ENCODE measurements around the gene ATG4D.

ATG4D gene

DNA sequence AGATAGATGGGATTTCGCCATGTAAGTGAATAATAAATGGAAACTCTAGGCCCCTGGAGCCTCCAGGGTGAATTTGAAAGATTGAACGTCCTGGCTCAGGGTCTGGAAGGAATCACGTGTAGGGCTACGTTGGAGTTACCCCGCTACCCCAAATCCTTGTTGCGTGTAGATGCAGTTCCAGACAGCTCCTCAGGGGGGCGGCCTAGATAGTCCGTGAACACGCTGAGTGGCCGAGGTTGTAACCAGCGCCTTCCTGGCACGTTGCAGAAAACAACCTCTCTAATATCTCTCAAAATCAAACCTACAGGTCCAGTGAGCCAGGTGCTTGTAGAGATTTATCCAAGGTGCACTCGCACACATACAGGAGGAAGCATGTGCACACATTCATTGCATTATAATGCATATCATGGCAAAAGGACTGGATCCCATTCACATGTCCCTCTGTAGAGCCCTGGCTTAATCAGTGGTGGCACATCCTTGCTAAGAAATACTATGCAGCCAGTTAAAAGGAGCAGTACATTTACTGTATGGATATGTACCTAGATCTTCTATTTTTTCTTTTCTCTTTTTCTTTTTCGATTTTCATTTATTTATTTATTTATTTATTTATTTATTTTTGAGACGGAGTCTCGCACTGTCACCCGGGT, 38.0 kb upstream of the ATG4D start (continued):
- TF ChIP-seq SP7 (tag by site-specific recombination; IDR thresholded peaks at IDR 0.05) (no peak), PRDM1 (tag by site-specific recombination; IDR thresholded peaks at IDR 0.05) (no peak), ZNF785 (tag by site-specific recombination; IDR thresholded peaks at IDR 0.05) (no peak), OVOL3 (tag by site-specific recombination; IDR thresholded peaks at IDR 0.05) (no peak), ZNF777 (tag by site-specific recombination; IDR thresholded peaks at IDR 0.05; ENCODE audit: borderline replicate concordance) (no peak), MZF1 (tag by site-specific recombination; IDR thresholded peaks at IDR 0.05; ENCODE audit: borderline replicate concordance) (0 out of 2 replicates have a peak, but pooled peaks have one; percentile 27), GLIS1 (tag by site-specific recombination; IDR thresholded peaks at IDR 0.05) (no peak), ZNF670 (tag by site-specific recombination; IDR thresholded peaks at IDR 0.05; ENCODE audit: low read depth) (no peak), ZNF354C (tag by site-specific recombination; IDR thresholded peaks at IDR 0.05; ENCODE audit: borderline replicate concordance, low read depth) (no peak), ZNF76 (tag by site-specific recombination; IDR thresholded peaks at IDR 0.05; ENCODE audit: borderline replicate concordance, low read depth) (no peak), KLF1 (tag by site-specific recombination; IDR thresholded peaks at IDR 0.05) (no peak), ZNF558 (tag by site-specific recombination; IDR thresholded peaks at IDR 0.05) (no peak; the same call in 1 of the 2 replicates), KLF16 (tag by site-specific recombination; IDR thresholded peaks at IDR 0.05) (no peak), ZNF223 (tag by site-specific recombination; IDR thresholded peaks at IDR 0.05) (no peak), ZNF341 (tag by site-specific recombination; IDR thresholded peaks at IDR 0.05; ENCODE audit: low read depth) (no peak)
- TF ChIP-seq, protein P1, sequence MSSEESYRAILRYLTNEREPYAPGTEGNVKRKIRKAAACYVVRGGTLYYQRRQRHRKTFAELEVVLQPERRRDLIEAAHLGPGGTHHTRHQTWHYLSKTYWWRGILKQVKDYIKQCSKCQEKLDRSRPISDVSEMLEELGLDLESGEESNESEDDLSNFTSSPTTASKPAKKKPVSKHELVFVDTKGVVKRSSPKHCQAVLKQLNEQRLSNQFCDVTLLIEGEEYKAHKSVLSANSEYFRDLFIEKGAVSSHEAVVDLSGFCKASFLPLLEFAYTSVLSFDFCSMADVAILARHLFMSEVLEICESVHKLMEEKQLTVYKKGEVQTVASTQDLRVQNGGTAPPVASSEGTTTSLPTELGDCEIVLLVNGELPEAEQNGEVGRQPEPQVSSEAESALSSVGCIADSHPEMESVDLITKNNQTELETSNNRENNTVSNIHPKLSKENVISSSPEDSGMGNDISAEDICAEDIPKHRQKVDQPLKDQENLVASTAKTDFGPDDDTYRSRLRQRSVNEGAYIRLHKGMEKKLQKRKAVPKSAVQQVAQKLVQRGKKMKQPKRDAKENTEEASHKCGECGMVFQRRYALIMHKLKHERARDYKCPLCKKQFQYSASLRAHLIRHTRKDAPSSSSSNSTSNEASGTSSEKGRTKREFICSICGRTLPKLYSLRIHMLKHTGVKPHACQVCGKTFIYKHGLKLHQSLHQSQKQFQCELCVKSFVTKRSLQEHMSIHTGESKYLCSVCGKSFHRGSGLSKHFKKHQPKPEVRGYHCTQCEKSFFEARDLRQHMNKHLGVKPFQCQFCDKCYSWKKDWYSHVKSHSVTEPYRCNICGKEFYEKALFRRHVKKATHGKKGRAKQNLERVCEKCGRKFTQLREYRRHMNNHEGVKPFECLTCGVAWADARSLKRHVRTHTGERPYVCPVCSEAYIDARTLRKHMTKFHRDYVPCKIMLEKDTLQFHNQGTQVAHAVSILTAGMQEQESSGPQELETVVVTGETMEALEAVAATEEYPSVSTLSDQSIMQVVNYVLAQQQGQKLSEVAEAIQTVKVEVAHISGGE (tag by site-specific recombination; conservative IDR thresholded peaks at IDR 0.05; ENCODE audit: low read depth), result no peak
- TF ChIP-seq, protein P2, sequence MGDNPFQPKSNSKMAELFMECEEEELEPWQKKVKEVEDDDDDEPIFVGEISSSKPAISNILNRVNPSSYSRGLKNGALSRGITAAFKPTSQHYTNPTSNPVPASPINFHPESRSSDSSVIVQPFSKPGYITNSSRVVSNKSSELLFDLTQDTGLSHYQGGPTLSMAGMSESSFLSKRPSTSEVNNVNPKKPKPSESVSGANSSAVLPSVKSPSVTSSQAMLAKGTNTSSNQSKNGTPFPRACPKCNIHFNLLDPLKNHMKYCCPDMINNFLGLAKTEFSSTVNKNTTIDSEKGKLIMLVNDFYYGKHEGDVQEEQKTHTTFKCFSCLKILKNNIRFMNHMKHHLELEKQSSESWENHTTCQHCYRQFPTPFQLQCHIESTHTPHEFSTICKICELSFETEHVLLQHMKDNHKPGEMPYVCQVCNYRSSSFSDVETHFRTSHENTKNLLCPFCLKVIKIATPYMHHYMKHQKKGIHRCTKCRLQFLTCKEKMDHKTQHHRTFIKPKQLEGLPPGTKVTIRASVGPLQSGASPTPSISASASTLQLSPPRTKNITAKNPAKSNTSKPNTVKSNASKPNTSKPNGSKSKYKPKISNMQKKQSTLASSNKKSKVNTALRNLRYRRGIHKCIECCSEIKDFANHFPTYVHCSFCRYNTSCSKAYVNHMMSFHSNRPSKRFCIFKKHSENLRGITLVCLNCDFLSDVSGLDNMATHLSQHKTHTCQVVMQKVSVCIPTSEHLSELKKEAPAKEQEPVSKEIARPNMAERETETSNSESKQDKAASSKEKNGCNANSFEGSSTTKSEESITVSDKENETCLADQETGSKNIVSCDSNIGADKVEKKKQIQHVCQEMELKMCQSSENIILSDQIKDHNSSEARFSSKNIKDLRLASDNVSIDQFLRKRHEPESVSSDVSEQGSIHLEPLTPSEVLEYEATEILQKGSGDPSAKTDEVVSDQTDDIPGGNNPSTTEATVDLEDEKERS (tag by site-specific recombination; IDR thresholded peaks at IDR 0.05), result peak; percentile 78; the same call in 1 of the 2 replicates
- TF ChIP-seq, protein P3, sequence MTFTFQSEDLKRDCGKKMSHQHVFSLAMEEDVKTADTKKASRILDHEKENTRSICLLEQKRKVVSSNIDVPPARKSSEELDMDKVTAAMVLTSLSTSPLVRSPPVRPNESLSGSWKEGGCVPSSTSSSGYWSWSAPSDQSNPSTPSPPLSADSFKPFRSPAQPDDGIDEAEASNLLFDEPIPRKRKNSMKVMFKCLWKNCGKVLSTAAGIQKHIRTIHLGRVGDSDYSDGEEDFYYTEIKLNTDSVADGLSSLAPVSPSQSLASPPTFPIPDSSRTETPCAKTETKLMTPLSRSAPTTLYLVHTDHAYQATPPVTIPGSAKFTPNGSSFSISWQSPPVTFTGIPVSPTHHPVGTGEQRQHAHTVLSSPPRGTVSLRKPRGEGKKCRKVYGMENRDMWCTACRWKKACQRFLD (tag by site-specific recombination; IDR thresholded peaks at IDR 0.05), result no peak
- TF ChIP-seq, protein P4, sequence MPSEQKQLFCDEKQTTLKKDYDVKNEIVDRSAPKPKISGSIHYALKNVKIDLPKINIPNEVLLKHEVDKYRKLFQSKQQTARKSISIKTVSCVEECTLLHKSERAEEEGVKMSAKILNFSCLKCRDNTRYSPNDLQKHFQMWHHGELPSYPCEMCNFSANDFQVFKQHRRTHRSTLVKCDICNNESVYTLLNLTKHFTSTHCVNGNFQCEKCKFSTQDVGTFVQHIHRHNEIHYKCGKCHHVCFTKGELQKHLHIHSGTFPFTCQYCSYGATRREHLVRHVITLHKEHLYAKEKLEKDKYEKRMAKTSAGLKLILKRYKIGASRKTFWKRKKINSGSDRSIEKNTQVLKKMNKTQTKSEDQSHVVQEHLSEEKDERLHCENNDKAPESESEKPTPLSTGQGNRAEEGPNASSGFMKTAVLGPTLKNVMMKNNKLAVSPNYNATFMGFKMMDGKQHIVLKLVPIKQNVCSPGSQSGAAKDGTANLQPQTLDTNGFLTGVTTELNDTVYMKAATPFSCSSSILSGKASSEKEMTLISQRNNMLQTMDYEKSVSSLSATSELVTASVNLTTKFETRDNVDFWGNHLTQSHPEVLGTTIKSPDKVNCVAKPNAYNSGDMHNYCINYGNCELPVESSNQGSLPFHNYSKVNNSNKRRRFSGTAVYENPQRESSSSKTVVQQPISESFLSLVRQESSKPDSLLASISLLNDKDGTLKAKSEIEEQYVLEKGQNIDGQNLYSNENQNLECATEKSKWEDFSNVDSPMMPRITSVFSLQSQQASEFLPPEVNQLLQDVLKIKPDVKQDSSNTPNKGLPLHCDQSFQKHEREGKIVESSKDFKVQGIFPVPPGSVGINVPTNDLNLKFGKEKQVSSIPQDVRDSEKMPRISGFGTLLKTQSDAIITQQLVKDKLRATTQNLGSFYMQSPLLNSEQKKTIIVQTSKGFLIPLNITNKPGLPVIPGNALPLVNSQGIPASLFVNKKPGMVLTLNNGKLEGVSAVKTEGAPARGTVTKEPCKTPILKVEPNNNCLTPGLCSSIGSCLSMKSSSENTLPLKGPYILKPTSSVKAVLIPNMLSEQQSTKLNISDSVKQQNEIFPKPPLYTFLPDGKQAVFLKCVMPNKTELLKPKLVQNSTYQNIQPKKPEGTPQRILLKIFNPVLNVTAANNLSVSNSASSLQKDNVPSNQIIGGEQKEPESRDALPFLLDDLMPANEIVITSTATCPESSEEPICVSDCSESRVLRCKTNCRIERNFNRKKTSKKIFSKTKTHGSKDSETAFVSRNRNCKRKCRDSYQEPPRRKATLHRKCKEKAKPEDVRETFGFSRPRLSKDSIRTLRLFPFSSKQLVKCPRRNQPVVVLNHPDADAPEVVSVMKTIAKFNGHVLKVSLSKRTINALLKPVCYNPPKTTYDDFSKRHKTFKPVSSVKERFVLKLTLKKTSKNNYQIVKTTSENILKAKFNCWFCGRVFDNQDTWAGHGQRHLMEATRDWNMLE (tag by site-specific recombination; conservative IDR thresholded peaks at IDR 0.05; ENCODE audit: low read depth), result no peak
- TF ChIP-seq, protein P5, sequence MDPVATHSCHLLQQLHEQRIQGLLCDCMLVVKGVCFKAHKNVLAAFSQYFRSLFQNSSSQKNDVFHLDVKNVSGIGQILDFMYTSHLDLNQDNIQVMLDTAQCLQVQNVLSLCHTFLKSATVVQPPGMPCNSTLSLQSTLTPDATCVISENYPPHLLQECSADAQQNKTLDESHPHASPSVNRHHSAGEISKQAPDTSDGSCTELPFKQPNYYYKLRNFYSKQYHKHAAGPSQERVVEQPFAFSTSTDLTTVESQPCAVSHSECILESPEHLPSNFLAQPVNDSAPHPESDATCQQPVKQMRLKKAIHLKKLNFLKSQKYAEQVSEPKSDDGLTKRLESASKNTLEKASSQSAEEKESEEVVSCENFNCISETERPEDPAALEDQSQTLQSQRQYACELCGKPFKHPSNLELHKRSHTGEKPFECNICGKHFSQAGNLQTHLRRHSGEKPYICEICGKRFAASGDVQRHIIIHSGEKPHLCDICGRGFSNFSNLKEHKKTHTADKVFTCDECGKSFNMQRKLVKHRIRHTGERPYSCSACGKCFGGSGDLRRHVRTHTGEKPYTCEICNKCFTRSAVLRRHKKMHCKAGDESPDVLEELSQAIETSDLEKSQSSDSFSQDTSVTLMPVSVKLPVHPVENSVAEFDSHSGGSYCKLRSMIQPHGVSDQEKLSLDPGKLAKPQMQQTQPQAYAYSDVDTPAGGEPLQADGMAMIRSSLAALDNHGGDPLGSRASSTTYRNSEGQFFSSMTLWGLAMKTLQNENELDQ (tag by site-specific recombination; IDR thresholded peaks at IDR 0.05; ENCODE audit: low read depth), result no peak
- TF ChIP-seq, protein P6, sequence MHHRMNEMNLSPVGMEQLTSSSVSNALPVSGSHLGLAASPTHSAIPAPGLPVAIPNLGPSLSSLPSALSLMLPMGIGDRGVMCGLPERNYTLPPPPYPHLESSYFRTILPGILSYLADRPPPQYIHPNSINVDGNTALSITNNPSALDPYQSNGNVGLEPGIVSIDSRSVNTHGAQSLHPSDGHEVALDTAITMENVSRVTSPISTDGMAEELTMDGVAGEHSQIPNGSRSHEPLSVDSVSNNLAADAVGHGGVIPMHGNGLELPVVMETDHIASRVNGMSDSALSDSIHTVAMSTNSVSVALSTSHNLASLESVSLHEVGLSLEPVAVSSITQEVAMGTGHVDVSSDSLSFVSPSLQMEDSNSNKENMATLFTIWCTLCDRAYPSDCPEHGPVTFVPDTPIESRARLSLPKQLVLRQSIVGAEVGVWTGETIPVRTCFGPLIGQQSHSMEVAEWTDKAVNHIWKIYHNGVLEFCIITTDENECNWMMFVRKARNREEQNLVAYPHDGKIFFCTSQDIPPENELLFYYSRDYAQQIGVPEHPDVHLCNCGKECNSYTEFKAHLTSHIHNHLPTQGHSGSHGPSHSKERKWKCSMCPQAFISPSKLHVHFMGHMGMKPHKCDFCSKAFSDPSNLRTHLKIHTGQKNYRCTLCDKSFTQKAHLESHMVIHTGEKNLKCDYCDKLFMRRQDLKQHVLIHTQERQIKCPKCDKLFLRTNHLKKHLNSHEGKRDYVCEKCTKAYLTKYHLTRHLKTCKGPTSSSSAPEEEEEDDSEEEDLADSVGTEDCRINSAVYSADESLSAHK (tag by site-specific recombination; IDR thresholded peaks at IDR 0.05), result no peak
